ENCODE results near the gene TSPAN12.

Gene TSPAN12

DNA sequence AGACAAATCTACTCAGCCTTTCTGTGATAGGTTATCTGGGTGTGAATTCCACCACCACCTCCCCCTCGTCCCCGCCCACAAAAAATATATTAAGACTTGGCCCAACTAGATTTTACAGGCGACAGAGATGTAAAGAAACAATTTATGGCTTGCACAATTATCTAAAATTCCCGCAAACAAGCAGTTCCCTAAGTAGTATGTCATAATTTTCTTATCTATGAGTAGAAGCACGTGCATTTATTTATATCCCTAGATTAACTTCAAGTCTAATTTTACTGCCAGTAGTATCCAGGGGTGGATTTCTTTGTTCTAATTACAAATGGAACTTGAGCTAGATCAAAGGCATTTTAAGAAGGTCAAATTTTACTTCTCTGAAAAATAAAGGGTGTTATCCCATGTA is 1.7 kb downstream of the TSPAN12 start:
- DNase-seq: no peak
- intact Hi-C loops (cut with DNase I): loop anchor here (5.0 kb wide), 1 partner anchor 91 kb away; no protein-coding TSS in a partner anchor

DNA sequence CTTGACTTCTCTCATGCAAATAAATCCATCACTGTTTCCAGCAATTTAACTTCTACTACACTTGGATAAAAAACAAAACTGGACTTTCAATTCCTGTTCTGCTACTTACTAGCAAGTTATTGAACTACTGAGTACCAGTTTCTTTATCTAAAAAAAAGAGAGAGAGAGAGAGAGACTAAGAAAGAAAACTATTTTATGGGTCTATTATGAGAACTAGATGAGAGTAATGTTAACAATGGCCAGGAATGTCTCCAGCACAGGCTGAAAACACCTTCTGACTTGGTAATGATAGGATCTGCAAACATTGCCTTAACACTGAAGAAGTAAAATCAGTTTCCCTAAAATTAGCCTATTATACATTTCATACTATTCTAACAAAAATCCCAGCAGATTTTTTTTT is 5.2 kb downstream of the TSPAN12 start:
- DNase-seq: no peak
- intact Hi-C loops (cut with DNase I): no loop called here

DNA sequence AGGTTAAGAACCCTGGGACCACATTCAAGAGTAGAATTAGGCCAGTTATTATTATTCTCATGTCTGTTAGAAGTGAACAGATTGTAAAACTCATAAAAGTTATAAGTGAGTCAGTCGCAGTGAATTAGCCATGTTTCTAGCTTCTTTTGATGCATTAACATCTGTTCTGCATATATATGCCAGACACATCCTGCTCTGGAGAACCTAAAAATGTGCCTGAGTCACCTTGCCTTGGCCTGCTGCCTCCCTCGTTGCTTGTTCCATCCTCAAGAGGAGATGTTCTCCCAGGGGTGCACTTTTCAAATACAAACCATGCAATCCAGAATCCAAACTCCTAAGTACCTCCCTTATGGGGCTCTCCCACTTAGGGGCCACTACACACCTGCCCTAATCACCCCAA is 14.8 kb downstream of the TSPAN12 start:
- intact Hi-C loops (cut with DNase I): no loop called here
- no peak for DNase-seq

DNA sequence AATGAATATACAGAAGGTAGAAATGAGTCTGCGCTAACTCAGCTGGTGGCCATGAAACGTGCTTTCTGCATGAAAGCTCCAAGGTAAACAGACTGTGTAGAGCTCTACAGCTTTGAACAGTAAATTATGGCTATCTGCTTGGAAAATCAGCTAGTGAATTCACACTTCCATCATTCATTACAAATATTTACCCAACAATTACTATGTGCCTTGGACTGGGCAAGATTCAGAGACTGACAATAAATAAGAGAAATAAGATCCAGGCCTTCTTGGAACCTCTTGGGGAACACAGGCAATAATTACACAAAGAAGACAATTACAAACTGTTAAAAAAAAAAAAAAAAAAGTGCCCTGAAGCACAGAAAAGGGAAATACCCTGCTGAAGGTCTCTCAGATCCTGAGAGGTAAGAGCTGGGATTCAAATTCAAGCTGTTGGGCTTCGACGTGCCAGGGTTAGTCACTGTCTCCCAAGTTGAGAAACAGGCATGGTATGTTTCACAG is 15.8 kb downstream of the TSPAN12 start:
- intact Hi-C loops (cut with DNase I): no loop called here
- DNase-seq: no peak

DNA sequence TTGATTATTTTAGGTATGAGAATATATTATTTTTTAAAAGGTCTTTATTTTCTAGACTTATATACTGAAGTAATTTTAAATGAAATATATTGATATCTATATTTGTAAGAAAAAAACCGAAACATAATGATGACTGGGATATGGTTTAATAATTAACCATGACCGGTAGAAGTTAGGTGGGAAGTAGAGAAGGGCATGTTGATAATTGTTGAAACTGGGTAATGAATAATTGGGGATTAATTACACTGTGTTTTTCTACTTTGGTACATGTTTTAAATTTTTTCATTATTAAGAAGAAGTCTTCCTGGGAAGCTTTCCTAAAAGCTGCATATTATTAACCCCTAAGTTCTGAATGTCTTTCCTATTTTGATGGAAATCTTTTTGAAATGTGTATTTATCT is 16.3 kb downstream of the TSPAN12 start:
- no peak for DNase-seq
- intact Hi-C loops (cut with DNase I): no loop called here

DNA sequence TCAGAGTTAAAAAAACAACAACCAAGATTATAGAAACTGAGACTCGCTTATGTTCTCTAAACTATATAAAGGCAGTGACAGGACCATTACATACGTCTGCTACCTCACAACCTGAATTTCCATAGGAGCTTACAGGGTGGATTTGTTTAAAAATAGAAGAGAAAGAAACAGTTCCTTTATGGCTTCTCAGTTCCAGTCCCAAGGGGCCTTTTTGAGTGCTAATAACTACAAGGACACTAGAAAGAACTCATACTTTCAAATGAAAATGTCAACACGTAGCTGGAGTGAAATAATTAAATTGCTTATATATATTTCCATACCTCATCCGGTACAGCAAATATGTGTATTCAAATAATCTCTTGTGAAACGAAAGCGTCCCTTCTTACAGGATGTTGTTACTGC is 19.7 kb downstream of the TSPAN12 start:
- no peak for DNase-seq
- intact Hi-C loops (cut with DNase I): no loop called here

DNA sequence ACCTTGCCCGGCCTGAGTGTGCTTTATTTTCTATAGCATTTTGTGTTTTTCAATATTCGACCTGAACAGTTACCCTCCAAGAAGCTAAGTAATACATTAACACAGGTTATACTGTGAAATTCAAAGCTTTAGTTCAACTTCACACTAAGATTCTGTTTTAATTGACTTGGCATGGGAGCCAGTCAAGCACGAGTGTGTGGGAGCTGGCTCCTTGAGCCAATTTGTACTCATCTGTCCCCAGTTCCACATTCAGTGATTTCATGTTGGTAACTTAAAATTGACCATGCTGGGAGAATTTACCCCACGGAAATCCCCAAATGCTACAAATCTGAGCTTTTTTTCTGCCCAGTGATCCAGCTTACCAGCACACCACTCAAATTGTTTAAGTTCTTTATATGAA is 20.3 kb downstream of the TSPAN12 start:
- no peak for DNase-seq
- intact Hi-C loops (cut with DNase I): no loop called here

DNA sequence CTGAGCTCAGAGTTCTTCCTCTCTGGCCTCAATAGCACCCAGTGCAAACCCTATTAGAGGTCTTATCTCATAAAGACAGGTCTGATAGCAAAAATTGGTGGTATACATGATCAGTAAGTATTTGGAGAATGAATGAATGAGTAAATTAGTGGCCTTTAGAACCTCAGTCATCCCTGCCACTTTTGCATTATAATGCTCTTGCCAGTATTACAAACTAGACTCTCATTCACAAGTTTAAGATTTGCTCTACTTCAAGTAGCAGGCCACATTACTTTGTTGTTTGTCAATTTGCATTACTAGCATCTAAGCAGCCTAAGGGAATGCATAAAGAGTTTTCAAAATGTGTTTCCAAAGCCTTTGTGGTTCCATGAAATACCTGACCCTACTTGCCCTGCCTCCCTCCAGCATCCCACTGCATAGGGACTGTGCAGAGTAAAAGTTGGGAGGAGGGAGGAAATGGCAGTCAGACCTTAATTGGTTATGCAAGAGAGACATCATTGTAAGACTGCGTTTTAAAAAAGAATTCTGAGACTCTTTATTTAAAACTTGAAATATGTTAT is 21.3 kb downstream of the TSPAN12 start:
- no peak for DNase-seq
- intact Hi-C loops (cut with DNase I): no loop called here

DNA sequence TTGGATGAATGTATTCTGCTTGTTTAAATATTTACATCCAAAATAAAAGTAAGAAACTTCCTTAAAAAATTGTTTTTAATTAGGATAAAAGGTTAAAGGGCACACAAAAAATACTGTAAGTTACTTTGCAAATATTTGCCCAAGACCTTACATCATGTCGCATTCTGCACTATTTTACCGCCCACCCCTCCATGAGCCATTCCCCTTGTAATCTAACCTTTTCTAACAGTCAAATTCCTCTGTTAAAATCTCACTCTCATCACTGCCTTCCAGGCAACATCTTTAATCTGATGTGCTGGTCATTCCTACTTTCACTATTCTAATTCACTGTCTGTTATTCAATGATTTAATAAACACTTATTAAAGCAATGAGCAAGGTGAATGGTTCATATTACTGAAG is 23.2 kb downstream of the TSPAN12 start:
- intact Hi-C loops (cut with DNase I): no loop called here

DNA sequence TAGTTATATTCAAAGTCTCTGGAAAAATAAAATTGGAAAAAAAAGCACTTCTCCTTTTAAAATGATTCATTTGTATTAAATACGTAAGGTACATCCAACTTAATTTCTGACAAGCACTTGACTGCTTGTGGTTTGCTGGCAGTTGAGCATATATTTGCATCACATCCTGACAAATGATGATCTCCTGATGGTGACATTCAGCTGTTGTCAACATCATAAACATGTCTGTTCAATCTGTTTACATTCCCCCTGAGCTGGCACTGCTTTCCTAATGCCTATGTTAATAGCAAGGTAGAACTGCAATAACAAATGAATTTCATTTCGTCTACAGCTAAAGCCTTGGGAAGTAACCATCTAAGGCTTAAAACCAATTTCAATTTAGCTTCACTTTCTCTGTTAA is 24.4 kb downstream of the TSPAN12 start:
- intact Hi-C loops (cut with DNase I): no loop called here
- no peak for DNase-seq

More for the DNA sequence above, 23.2 kb downstream of the TSPAN12 start:
- no peak for DNase-seq

DNA sequence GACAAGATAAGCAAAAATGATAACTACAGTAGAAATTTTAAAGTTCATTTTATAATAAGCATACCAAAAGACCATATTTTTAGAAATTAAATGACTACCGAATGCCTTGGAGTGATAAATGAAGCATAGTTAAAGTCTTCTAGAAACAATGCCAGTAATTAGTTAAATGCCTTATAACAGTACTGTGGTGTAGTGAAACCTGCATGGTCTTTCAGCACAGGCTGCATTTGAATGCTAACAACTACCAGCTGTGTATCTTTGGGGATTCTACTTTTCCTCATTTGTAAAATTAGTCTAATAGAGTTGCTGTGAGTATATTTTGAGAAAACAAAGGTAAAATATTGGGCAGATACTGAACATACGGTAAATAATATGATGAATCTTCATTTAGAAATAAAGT is 25.1 kb downstream of the TSPAN12 start:
- intact Hi-C loops (cut with DNase I): no loop called here
- DNase-seq: no peak

DNA sequence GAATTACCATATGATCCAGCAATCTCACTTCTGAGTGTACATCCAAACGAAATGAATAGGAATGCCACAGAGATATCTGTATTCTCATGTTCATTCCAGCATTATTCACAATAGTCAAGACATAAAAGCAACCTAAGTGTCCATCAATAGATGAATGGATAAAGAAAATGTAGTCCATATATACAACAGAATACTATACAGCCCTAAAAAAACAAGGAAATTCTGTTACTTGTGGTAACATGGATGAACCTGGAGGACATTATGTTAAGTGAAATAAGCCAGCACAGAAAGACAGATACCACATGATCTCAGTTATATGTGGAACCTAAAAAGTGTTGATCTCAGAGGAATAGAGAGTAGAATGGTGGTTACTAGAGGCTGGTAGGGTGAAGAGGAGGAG is 26.7 kb downstream of the TSPAN12 start:
- intact Hi-C loops (cut with DNase I): no loop called here
- DNase-seq: no peak

DNA sequence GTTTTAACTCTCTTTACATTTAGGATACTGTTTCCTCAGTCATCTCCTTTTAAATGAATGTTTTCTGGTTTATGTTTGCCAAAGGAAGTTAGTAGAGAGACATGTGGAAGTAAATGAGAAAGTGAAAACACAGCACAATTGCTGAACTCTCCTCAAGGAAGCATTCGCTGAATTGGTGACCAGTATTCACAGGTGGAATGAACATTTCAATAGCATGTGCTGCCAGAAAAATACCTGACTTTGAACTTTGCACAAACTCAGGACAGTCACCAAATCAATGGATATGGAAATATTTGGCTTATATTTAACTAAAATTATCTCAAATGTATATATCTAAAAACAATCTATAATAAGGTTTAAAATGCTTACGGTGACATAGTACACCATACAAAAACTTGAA is 28.5 kb downstream of the TSPAN12 start:
- no peak for DNase-seq
- intact Hi-C loops (cut with DNase I): no loop called here

DNA sequence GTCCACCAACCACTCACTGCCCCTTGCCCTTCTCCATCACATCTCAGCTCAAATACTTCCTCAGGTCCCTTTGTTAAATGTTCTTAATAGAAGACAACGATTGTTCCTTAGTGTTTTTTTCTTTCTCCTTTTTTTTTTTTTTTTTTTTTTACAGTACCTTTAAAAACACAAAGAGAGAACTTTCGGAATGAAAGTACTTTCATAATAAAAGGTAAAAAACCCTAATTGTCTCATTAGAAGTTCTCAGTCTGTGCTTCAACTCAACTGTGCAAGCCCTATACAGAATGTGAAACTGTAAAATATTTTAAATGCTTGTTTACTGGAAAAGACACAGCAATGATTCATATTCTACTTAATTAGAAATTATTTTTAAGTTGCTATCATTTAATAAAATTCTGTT is 29.4 kb downstream of the TSPAN12 start:
- intact Hi-C loops (cut with DNase I): no loop called here
- no peak for DNase-seq

DNA sequence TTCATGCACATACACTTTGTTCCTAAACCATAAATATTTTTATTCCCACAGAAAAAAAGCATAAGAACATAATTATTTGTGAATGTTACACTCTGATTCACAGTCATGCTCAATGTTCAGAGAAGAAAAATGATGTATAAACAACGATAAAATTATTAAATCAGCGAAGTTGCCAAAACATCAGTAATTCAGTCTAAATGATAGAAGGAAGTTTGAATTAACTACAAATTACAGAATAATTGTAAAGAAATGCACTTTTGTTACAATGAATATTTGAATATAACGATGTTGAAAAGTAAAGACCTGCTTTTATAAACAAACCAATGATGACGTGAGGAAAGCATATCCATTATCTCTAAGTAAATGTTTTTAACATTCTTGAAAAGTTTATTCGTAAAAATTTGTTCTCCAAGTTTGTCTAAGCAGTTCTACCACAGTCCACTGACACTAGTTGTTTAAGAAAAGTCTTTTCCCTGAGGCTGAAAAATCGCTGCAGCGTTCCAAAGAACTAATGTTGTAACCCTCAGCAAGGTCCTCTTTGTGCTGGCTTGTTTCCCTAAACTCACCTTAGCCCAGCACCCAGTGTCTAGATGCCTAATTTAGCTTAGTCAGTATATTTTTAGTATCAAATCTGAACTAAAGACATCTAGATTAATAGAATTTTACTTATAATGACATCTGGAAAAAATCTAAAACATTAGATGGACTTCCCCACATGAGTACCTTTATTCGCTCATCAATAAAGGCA is 30.4 kb downstream of the TSPAN12 start:
- DNase-seq: no peak
- intact Hi-C loops (cut with DNase I): no loop called here

DNA sequence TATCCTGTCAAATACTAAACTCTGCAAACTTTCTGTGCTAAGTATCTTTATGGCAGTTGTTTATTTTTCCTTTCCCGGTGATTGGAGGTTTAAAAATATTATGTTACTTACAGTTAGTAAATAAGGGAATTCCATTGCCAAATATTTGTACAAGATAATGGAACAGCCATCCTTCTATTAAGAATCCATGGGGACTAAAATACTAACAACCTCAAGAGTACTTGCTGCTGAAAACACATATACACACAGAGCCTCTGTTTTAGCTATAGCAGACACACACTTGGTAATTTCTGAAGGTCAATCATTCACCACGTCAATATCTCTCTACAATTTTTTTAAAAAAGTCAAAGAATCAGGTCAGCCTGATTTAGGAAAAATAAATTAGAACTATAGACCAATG is 32.4 kb downstream of the TSPAN12 start:
- no peak for DNase-seq
- intact Hi-C loops (cut with DNase I): no loop called here

DNA sequence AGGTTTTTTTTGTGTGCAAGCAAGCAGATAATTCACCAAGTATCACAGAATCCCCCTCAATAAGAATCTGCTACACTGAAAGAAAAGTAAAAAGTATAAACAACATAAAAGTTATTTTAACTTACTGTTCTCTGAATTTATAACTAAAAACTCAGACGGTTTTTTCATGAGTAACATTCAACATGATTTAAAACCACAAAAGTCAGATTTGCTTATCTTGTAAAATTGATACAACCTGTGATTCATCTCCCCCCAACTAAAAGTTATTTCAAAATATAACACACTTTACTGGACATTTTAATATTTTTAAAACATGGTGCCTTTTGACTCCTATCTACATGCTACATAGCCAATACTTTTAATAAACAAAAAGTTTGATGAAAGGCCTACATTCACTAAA is 32.8 kb downstream of the TSPAN12 start:
- DNase-seq: no peak
- intact Hi-C loops (cut with DNase I): no loop called here

DNA sequence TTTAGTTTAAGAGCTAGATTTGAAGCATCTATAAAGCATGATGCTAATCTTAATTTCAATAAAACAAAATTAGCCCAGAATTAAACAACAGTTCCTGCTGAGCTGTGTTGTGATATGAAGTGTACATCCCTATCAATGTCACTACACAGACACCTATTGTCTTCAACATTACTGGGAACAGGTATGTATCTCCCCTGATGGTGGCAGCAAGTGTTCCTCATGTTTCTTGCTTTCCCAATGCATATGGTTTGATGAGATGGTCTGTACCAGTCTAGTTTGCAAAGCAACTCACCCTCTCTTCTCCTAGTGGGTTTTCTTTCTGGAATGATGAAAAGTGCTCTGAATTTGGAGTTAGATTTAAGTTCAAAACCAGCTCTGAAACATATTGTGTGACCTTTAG is 38.1 kb downstream of the TSPAN12 start:
- no peak for DNase-seq
- intact Hi-C loops (cut with DNase I): no loop called here

DNA sequence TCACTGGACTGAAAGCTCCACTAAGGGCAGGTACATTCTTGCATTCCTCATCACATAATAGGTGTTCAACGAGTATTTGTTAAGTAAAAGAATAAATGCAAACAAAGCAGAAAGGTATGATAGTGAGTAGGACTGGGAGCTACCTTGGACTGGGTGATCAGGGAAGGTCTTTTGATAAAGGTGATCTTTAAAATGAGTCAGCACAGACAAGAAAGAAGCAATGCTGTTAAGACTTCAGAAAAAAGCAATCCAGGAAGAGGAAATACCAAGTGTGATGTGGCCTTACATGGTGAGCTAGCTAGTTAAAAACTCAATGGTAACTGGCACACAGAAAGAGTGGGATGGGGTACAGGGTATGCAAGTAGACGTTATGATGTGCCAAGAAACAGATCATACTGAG is 40.1 kb downstream of the TSPAN12 start:
- intact Hi-C loops (cut with DNase I): no loop called here
- no peak for DNase-seq

DNA sequence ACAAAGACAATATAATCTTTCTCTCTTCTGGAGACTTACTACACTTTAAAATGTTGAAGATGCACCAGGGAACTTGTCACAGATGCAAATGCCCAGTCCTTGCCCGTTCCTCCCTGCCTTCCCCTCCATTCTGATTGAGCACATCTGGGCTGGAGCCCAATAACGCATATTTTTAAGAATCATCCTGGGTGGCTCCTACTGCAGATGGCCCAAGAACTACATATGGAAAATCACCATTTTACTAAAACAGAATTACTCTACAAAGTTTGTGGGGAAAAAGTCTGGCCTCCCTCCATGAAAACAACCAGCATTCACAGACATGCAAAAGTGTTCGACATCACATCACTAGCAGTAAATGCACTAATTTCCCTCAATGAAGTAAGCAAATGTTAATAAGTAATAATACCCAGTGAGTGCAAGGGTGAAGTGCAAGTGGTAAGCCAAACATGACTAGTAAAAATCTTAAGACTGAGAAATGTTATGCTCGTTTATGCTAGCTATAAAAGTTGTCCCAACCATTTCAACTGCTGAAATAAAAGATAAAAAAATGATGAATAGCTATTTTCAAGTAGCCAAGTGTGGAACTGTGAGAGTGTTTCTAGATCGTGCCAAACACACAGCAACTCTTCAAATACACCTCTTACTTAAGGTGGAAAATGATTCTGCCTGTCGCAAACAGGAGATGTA is 43.5 kb downstream of the TSPAN12 start:
- DNase-seq: peak in 1 of 42 donors; percentile 7
- intact Hi-C loops (cut with DNase I): no loop called here

All from head of caudate nucleus (tissue), 42 donors.